ENCODE results near the gene RXRA.
A peak's percentile ranks its signal among the peaks of the same experiment; 100 is the strongest.

The RXRA gene

DNA sequence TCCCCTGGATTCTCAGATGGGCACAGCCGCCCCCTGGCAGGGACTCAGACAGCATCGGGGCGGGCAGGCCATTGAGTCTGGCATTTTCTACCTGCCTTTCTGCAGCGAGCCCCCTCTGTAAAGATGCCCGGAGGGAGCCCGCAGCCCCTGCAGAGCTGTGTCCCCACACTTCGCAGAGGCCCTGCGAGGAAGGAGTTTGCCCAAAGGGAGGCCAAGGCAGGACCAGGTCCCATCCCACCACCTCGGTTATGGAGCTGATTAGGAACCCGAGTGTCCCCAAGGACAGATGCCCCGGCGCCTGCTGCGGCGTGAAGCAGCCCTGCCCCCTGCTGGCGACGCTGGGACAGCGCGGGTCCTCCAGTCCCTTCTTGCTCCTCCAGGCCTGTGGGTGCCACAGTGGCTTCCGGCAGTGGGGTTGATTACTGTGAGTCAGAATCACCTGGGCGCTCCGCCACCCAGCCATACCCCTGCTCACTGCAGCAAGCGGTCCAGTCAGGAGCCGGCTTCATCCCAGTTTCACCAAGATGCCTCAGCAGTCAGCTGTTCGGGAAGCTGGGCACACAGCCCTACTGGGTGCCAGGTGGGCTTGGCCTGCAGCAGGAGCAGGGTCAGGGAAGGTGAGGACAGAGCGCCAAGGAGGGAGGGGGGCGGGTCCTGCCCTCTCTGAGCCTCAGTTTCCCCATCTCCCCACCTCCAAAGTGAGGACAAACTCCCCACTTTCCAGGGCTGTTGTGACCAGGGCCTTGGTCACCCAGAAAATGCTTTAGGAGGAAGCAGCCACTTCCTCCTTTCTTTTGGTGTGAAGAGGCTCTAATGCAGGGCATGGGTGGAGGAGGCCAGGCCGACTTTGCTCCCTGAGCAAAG, 117.2 kb downstream of the RXRA start:
- POLR2A ChIA-PET: interaction anchor here (0.8 to 2.2 kb wide), 7 partner anchors 9 to 276 kb away, joined by 3 to 13 read pairs (median 3); no protein-coding TSS in a partner anchor
- H3K4me3 ChIP-seq (ENCODE audit: low read depth, low read length): no peak overlapping the region
- TF ChIP-seq, protein P1, sequence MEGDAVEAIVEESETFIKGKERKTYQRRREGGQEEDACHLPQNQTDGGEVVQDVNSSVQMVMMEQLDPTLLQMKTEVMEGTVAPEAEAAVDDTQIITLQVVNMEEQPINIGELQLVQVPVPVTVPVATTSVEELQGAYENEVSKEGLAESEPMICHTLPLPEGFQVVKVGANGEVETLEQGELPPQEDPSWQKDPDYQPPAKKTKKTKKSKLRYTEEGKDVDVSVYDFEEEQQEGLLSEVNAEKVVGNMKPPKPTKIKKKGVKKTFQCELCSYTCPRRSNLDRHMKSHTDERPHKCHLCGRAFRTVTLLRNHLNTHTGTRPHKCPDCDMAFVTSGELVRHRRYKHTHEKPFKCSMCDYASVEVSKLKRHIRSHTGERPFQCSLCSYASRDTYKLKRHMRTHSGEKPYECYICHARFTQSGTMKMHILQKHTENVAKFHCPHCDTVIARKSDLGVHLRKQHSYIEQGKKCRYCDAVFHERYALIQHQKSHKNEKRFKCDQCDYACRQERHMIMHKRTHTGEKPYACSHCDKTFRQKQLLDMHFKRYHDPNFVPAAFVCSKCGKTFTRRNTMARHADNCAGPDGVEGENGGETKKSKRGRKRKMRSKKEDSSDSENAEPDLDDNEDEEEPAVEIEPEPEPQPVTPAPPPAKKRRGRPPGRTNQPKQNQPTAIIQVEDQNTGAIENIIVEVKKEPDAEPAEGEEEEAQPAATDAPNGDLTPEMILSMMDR (IDR thresholded peaks at IDR 0.05; ENCODE audit: insufficient read depth, low read length, missing control alignments): peak; percentile 99
- CTCF ChIA-PET: interaction anchor here (0.6 to 3.1 kb wide), 29 partner anchors 9 to 369 kb away, joined by 3 to 256 read pairs (median 4); partner anchors contain the start of genes COL5A1 and RNU6ATAC
- peak; percentile 40 for DNase-seq (ENCODE audit: low read depth, low spot score)

DNA sequence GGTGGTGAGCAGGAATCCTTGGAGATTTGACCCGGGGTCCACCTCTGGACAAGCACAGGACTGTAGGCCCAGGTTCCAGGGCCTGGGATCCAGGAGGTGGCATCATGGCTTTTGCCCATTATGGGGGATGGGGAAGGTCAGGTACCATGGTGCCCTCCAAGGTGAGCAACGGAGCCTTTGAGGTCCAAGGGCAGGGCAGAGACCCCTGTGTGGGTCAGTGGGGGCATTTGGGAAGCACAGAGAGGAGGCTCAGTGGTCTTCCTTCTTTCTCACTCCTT, 117.7 kb downstream of the RXRA start:
- no peak for DNase-seq (ENCODE audit: low read depth, low spot score)
- ChIA-PET CTCF (interaction anchor here (0.7 to 3.1 kb wide), 13 partner anchors 11 to 294 kb away, joined by 3 to 256 read pairs (median 5); partner anchors contain the start of genes COL5A1 and RNU6ATAC), POLR2A (interaction anchor here (0.8 to 1.2 kb wide), 3 partner anchors 9 to 276 kb away, joined by 3 to 5 read pairs (median 3); no protein-coding TSS in a partner anchor)
- TF ChIP-seq, protein P1 (IDR thresholded peaks at IDR 0.05; ENCODE audit: insufficient read depth, low read length, missing control alignments): no peak
- no peak overlapping the region for H3K4me3 ChIP-seq (ENCODE audit: low read depth, low read length)

DNA sequence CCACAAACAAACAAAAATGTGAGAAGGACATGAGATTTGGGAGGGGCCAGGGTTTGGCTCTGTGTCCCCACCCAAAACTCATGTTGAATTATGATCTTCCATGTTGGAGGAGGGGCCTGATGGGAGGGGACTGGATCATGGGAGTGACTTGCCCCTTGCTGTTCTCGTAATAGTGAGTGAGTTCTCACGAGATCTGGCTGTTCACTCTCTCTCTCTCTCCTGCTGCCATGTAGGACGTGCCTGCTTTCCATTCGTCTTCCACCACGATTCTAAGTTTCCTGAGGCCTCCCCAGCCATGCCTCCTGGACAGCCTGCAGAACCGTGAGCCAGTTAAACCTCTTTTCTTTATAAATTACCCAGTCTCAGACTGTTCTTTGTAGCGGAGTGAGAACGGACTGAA, 118.7 kb downstream of the RXRA start:
- ChIA-PET POLR2A (no interaction called here), CTCF (interaction anchor here (1.0 to 6.4 kb wide), 5 partner anchors 8 to 300 kb away, joined by 3 to 138 read pairs (median 4); no protein-coding TSS in a partner anchor)
- H3K4me3 ChIP-seq (ENCODE audit: low read depth, low read length): no peak overlapping the region
- TF ChIP-seq, protein P1 (IDR thresholded peaks at IDR 0.05; ENCODE audit: insufficient read depth, low read length, missing control alignments): no peak
- no peak for DNase-seq (ENCODE audit: low read depth, low spot score)

DNA sequence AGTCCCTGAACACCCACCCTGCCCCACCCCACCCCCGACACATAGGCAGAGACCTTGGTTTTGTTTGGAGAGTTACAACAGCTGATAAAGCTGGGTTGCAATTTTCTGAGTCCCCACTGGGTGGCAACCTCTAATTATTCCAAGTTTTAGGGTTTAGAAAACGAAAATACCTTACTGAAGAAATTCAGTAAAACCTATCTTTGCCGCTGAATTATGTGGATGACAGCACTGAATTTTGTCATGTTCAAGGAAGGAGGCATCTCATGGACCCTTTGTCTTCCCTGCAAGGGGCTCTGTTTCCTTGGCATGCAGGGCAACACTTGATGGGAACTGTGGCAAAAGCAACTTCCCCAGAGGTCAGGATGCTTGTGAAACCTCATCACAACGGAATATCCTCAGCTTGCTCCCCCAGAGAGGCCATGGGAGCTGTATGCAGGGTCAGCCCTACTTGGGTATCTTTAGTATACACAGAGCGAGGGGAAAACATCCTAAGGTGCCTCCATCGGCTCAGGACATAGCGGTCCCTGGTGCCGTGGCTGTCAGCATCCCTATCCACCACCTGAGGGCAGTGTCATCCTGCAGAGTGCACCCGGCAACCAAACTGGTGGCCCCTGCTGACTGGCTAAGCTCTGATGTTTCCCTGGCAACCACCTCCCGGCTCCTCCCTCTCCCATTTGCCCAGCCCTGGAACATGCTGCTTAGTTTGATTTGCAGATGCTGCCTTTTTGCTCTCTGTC, 123.1 kb downstream of the RXRA start:
- peak; percentile 74 for DNase-seq (ENCODE audit: low read depth, low spot score)
- H3K4me3 ChIP-seq (ENCODE audit: low read depth, low read length): no peak overlapping the region
- ChIA-PET POLR2A (interaction anchor here (0.5 to 2.0 kb wide), 5 partner anchors 47 to 196 kb away, joined by 3 to 10 read pairs (median 3); no protein-coding TSS in a partner anchor), CTCF (interaction anchor here (0.6 to 6.4 kb wide), 82 partner anchors 10 to 966 kb away, joined by 3 to 138 read pairs (median 5); partner anchors contain the start of genes COL5A1 and RNU6ATAC)
- TF ChIP-seq, protein P1 (IDR thresholded peaks at IDR 0.05; ENCODE audit: insufficient read depth, low read length, missing control alignments): peak; percentile 98

DNA sequence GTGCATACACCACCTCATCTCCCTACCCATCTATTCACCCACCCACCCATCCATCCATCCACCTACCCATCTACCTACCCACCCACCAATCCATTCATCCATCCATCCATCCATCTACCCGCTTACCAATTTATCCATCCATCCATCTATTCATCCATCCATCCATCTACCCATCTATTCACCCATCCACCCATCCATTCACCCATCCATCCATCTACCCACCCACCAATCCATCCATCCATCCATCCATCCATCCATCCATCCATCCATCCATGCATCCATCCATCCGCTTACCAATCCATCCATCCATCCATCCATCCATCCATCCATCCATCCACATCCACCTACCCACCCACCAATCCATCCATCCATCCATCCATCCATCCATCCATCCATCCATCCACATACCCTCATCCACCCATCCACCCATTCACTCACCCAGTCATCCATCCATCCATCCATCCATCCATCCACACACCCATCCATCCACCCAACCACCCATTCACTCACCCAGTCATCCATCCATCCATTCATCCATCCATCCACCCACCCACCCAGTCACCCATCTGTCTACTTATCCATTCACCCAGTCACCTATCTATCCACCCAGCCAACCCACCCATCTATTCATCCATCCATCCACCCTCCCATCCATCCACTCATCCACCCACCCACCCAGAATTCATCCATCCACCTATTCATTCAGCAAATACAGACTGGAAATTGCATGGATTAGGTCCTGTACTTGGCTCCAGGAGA, 125.6 kb downstream of the RXRA start:
- DNase-seq (ENCODE audit: low read depth, low spot score): no peak
- TF ChIP-seq, protein P1 (IDR thresholded peaks at IDR 0.05; ENCODE audit: insufficient read depth, low read length, missing control alignments): no peak
- CTCF ChIA-PET: interaction anchor here (1.6 to 3.2 kb wide), 2 partner anchors 195 to 291 kb away, joined by 6 to 9 read pairs; no protein-coding TSS in a partner anchor
- no peak overlapping the region for H3K4me3 ChIP-seq (ENCODE audit: low read depth, low read length)
- POLR2A ChIA-PET: no interaction called here
